ENCODE measurements around the gene TSPEAR.

Gene TSPEAR

DNA sequence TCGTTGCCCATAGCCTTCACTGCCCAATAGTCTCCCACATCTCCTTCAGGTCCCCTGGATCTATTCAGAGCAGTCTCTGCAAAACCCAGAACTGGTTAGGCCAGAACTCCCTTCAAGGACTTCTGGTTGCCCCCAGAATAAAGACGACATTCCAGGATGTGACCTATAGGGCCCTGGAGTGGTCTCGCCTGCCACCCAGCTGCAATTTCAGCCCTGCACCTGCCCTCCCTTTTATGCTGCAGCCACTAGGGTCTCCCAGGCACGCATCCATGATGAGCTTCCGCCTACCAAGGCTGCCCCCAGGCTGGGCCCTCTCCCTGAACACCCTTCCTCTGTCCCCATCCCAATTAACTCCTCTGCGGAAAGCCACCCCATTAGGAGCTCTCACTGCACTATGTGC is 7.2 kb upstream of the TSPEAR start:
- no peak for DNase-seq

DNA sequence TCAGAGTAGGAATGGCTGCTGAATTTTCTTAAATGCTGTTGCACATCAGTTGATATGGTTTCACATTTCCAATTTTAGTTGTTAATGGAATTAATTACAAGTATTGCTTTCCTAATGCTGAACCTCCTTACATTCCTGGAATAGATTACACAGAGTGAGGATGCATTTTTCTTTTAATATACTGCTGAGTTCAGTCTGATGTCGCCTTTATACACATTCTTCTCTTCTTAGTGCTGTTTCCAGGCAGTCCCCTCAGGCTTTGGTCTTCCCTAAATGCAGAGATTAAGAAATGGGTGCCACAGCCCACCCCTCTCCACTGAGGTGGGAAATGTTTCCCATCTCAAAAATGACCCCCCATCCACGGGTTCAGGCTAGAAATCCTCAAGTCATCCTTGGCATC is 6.7 kb upstream of the TSPEAR start:
- DNase-seq, result no peak

DNA sequence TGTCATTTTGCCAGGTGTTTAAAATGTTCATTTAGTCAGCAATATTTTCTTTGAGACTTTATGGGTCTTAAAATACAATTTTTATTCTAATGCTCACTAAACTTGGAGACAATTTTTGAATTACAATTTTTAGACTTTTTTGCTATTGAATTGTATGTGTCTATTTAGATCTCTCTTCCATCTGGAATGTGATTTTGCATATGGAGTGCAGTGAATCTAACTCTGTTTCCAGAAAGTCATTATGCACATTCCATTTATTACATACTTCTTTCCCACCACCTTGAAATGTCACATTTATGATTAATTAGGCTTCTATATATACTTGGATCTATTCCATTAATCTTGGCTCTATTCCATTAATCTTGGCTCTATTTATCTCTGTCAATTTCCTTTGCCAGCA is 5.6 kb upstream of the TSPEAR start:
- DNase-seq, result no peak

DNA sequence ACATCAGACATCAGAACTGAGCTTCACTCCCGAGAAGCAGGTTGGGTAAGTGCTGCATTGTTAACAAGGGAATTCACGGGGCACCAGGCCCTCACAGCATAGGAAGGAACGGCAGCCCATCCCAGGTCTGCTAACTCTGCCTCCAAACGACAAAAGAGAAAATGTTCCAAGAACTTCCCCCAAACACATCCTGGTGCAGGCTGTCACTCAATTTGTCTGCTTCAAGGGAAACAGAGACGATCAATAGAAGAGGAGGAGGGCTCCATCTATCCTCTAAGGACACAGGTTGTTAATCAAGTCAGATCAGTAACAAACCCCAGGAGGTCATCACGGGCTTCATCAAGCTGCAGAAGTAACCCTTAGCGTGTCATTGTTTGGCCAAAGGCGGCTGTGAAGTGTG is 3.5 kb upstream of the TSPEAR start:
- DNase-seq, result no peak

DNA sequence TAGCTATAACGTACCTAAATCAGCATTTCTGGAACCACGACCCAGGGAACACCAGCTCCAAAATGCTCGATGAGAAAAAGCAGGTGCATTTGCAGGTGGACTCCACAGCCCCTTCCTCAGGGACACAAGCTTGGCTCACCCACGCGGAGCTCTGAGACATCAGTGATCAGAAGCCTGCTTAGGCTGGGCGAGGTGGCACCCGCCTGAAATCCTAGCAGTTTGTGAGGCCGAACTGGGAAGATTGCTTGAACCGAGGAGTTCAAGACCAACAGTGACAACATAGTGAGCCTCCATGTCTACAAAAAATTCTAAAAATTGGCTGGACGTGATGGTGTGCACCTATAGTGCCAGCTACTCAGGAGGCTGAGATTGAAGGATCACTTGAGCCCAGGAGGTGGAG is 2.5 kb upstream of the TSPEAR start:
- DNase-seq, result no peak

DNA sequence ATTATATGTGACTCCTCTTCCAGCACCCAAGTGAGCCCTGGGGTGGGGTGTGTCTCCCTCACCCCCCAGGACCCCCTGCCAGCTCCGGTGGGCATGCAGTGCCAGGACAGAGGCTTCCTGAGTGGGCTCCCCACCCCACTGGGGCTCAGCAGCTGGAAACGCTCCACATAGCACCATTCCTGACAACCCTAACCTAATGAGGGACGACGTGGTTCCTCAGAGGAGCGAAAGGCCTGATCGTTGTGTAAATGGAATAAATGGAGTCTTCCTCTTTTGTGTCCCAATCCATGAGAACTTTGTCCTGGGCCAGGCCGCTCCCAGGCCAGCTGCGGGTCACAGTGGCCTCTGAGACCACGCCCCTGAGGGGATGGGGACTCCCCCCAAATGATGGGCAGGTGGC is 1.8 kb upstream of the TSPEAR start:
- DNase-seq, result no peak

DNA sequence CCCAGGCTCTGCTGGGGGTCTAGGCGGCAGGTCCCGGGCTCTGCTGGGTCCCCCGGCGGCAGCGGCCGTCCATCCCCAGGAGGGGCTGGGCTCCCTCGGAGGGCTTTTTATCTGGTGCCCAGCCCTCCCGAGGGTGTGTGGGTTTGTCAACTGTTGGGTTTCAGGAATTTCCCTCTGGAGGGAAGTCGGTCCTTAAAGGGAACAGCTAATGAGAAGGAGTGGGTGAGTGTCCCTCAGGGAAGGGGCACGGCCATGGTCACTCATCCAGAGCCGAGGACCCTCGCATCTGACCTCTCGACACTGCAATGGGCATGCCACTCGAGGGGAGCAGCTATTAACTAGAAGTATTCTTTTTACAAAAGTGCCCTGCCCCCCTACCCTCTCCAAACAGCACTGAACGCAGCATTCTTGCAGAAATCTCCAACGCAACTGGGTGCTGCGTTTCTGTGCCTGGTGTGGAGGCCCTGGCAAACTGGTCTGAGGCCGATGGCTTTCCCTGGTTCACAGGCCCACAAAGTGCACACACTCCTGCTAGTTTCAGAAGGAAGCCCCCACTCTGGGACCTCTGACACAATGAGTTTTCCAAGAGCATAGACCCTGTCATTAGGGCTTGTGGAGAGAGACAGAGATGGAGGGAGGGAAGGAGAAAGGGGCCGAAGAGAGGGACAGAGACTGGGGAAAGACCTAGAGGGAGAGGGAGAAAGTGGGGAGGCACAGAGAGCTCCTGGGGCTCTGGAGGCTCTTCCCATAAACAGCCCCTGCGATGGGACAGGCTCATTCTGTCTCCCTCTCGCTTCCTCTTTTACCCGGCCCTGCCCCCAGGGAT is 1.0 kb upstream of the TSPEAR start:
- DNase-seq, result no peak

DNA sequence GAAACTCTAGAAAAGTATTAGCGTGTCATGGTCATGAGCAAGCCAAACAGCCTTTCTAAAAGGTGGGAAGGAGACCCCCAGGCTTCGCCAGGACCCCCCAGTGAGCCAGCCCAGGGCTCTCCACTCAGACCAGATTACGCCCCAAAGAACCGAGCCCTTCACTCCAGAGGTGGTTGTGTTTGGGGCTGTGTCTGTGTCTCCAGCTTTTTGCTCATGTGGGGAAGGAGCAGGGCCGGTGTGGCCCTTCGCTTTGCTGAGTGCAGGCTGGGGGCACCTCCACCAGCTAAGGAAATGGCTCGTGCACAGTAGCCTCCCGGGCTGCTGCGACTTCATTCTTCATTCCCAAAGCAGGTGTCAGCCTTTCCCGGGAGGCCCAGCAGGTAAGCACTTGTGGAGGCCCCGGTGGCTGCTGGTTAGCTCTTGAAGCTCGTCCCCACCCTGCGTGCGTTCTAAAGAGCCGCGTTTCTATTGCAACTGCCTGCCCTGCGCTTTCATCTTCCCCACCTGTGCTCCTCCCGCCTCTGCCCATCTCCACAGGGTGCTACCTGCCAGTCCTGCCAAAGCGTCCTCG is 531 bp downstream of the TSPEAR start:
- DNase-seq, result no peak

DNA sequence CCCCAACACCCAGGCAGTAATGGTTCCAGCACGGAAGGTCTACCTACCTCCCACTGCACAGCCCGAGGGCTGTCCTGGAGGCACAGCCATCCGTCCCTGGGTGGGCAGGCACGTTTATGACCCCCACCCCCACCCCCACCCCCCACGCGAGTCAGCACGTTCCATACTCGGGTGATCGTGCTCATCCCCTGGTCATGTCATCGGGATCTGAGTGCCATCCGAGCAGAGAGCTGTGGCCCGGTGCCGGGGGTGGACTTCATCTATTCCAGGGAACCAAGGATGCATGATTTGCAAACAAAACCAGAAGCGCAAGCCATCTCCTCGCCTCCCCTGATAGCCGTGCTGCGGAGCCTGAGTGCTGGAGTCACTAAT is 1.1 kb downstream of the TSPEAR start:
- no peak for DNase-seq

DNA sequence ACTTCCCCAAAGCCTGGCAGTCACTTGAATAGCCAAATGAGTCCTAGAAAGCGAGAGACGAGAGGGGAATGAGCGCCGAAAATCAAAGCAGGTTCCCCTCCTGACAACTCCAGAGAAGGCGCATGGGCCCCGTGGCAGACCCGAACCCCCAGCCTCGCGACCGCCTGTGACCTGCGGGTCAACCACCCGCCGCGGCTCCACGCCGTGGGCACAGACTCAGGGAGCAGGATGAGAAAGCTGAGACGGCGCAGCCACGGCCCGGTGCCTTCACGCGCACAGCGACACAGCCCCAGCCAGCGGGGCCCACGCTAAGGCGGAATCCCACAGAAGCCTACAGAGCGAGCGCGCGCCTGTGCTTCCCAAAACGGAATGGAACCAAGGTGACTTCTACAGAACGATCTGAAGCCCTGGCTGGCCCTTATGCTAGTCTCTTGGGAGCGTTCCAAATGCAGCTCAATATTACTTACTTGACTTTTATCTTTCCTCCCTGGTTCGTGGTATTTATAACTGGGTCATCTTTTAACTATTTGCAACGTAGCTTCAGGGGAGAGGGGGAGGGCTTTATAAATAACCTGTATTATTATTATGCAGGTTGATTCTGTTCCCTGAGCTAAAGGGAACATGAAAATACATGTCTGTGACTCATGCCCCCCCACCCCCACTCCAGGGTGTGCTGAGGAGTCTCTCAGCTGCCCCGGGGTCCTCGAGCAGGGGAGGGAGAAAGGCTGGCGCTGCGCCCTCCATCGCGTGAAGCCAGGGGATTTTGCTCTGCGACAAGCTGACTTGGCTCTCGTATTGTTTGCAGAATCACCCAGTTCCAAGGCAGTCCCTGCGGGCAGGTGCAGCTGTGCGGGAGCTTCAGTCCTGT is 1.7 kb downstream of the TSPEAR start:
- DNase-seq, result no peak

DNA sequence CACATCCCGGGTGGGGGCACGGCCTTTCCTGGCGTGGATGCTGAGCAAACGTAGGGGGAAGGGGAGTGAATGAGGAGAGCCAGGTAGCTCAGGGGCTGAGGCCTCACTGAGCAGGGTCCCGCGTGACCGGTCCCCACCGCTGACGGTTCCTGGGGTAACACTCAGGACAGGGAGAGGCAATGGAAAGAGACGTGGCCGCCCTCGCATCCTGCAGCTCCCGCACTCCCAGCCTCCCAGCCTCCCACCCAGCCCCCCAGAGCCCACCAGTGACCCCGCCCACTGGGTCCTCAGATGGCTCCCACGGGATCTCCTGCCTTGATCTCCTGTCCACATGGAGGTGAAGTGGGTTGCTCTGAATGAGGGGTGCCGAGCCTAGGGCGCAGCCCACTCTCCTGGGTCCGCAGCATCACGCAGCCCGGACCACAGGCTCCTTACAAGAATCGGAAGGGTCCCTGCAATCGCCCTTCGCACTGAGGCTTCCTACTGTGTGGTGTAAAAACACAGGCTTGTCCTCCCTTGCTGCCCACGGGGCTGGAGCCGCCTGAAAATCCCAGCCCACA is 2.4 kb downstream of the TSPEAR start:
- no peak for DNase-seq

DNA sequence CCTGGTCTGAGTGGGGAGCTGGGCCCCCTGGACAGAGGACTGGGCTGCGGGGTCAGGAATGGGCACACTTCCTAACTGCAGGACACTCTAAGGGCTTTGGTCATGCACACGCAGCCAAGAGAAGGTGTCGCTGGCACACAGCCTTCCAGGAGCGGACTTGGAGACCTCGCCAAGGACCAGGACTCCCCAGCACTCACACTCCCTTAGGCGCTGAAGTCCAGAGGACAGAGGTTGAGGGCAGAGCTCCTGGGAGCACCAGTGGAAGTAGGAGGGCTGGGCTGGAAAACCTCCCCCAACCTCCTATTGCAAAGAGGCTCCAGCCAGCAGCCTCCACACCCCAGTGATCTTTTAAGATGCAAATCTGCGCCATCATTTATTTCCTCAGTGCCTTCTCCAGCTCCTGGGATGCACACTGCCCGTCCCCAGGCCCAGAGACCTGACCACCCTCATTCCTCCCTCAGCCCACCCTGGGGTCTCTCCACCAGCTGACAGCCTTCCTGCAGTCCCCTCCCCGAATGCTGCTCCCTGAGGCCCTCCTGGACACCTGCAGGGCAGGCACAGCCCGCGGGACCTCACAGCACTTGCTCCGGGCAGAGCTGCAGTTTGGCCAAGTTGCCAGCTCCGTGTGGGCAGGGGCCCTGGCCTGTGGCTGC is 3.0 kb downstream of the TSPEAR start:
- DNase-seq, result no peak

DNA sequence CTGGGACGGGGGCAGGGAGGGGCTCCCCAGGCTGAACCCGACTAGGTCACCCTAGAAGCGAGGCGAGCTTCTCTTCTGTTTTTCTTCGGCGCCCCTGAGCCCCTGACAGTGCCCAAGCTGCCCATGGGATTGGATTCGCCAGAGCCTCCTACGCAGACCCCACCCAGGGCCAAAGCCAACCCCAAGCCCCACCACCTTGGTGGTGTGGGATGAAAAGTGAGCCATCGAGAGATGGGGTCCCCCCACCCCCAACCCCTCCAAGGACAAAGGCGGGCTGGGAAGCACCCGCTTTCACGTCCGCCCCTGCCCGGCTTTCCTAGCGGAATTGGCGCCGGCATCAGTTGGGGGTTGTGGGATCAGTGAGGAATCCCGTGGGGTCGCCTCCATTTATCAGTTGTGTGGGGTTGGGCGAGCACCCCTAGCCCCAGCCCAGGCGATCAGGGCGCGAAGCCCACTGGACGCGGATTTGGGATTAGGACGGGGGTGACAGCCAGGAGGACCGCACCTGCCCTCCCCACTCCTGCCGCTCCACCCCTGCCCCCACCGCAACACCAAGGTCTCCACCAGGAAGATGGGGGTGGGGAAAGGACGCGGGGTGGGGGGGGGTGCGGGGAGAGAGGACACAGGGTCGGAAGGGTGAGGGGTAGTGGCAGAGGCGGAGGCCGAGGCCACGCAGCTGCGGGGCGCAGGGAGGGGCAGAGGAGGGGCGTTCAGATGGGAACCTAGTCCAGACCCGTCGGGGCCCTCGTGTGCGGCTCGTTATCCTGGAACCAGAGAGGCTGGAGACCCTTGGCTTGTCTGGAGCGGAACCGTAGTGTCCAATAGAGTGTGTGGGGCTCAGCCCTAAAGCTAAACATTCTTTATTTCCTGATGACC is 4.4 kb downstream of the TSPEAR start:
- no peak for DNase-seq

DNA sequence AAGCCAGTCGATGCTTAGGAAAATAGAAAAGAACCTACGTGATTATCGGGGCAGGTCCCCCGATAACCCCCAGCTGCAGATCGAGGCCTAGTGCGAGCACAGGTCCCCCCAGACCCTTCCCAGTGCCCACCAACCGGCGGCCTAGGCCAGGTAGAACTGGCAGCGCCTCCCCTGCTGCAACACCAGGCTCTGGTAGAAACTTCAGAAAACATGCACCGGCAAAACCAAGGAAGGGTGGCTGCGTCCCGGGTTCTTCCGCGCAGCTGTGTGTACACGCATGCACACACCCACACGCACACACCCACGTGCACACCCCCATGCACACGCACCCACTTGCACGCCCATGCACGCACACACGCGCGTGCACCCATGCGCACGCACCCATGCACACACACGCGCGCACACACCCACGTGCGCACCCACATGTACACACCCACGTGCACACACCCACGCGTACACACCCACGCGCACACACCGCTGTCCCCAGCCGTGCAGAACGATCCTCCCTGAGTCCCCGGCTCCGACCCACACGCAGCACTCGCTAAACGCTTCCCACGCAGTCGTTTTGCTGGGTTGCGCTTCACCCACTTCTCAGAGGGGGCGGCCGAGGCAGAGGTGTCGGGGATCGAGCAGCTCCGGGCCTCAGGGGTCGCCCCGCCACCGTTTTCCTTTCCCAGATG is 5.2 kb downstream of the TSPEAR start:
- no peak for DNase-seq

DNA sequence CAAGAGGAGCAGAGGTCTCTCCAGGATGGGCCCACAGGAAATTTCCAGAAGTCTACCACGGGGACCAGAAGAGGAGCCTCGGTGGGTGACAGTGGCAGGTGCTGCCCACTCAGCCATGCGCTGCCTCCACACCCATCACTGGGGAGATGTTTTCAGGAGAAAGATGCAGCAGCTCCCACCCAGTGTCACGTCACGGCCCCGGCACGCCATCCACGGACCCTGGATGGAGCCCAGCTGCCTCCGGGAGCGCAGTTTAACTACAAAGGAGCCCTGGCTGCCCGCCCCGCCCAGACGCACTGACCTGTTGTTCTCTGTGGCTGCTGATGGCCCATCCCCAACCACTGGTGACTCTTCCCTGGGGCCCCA is 6.8 kb downstream of the TSPEAR start:
- no peak for DNase-seq

DNA sequence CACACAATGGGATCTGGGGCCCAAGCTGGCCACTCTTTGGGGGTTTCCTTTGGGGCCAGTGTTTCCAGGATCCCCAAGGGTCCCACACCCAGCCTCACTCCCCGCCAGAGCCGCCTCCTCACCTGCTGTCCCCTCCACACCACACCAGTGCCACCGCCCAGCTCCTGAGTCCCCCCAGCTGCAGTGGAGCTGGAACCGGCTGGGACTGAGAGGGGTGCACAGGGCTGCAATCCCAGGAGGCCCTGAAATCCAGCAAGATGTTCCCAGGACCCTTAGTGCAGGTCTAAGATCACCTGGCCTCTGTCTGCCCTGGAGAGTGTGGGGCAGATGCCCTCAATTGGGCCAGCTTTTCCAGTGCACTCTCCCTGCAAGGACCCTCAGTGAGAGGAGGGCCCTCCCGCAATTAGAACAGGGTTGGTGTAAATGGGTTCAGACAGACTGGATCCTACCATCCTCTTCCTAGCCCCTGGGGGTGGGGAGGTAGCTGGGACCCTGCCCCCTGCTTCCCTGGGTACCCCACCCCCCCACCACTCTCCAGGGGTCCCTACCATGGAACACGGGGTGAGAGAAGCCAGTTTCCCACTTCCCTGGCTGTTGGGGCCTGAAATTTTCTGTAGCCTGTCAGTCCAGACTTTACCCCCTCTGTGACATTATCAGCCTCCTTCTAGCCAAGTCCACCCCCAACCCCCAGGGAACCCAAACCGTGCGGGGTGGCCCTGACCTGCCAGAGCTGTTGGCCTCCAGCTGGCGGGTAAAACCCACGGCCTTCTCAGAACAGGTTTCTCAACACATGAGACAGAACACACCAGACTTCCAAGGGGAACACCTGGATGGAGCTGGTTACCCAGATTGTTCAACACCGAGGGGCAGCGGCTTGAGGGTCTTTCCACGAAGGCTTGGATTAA is 7.4 kb downstream of the TSPEAR start:
- no peak for DNase-seq

DNA sequence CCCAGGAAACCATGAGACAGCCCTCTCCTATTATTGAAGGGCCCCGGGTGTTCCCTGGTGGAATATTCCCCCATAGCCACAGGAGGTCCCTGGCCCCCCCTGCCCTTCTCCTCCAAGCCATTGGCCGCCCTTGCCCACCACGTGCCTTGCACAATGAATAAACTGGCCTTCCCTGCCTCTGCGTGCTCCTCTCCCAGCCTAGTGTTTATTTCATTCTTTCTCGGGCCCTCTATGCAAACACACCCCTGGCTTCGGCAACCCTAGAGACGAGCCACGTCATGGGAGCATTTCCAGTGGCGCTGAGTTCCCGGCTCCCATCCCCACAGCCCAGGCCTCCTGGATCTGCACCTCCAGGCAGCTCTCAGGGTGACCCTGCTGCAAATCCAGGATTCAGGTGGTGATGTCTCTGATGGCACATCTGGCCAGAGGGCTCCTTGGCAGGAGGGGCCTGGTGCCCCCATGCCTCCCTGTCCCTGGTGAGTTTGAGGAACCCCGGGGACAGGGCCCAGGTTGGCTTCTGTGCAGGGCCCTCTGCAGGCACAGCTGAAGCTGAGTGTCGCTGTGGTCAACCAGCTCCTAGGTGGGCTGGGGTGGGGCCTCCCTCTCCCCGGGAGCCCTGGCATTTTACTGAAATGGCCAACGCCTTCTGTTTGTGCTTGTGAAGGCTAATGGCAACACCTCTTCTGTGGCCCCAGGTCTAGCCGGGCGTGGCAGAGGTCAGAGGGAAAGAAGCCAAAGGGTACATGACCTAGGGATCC is 8.2 kb downstream of the TSPEAR start:
- DNase-seq, result no peak

DNA sequence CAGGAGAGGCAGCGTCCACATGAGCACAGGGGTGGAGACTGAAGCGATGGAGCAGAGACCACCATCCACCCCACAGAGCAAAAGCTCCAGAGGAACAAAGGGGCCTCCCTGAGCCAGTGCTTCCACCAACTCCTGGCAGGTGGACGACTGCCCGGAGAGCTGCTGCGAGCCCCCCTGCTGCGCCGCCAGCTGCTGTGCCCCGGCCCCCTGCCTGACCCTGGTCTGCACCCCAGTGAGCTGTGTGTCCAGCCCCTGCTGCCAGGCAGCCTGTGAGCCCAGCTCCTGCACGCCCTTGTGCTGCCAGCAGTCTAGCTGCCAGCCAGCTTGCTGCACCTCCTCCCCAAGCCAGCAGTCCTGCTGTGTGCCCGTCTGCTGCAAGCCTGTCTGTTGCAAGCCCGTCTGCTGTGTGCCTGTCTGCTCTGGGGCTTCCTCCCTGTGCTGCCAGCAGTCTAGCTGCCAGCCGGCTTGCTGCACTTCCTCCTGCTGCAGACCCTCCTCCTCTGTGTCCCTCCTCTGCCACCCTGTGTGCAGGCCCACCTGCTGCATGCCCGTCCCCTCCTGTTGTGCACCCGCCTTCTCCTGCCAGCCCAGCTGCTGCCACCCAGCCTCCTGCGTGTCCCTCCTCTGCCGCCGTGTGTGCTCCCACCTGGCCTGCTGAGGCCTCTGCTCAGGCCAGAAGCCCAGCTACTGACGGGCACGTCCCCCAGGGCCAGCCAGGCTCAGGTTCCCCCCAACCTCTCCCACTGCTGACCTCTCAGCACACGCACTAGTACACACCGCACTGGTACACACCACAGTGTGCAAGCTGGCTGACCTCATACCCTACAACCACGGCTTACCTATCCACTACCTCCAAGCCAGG is 9.0 kb downstream of the TSPEAR start:
- no peak for DNase-seq

DNA sequence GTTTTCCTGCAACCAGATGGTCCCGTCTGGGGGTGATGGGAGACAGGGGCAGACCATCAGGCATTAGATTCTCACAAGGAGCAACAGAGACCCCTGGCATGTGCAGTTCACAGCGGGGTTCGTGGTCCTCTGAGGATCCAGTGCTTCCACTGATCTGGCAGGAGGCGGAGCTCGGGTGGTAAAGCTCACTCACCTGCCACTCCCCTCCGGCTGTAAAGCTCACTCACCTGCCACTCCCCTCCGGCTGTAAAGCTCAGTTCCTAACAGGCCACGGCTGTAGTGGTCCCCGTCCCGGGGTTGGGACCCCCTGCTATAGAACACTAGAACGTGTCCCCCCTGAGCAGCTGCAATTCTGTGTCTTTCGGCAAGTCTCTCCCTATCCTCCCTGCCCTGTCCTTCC is 9.8 kb downstream of the TSPEAR start:
- DNase-seq, result no peak

Data from effector CD8-positive, alpha-beta T cell (primary cell).